Ramos (cell line): Measurements from ENCODE around the gene CFAP300.

Experiments
- in situ Hi-C: fragments of 300-500 bp; cut with MboI; formaldehyde crosslinking; loops from one replicate; pipeline ENCODE4 v1.14.3; 2022; ENCODE audit warnings: low sequenced_read_pairs; ENCODE audit not compliant: unreplicated experiment

CFAP300 gene

GRCh38 chr11:102119997-102120396 lies 72.8 kb downstream of the CFAP300 start:
- in situ Hi-C loops, result no loop called here

DNA sequence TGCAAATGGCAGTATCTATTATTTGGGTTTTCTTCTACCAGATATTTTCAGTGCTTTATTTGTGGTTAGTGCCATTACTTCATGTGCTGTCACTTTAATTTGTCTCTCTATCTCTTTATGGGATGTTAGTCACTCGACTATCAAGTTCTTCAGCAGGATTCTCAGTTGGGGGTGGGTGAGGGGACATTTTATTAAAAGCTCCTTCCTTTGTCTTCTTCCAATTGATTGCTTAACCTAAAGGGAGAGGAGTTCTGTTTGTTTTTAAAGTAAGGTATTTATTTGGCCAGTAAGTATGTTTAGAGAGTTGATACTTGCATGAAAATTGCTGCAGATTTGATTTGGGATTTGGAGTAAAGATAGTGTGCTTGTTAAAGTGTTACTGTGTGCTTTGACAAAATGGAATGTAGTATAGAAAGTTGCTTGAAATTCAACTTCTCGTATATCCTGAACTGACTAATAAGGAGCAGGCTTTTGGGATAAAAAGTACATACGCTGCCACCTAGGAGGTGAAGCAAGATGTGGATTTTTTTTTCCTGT lies 73.3 kb downstream of the CFAP300 start:
- in situ Hi-C loops, result no loop called here

DNA sequence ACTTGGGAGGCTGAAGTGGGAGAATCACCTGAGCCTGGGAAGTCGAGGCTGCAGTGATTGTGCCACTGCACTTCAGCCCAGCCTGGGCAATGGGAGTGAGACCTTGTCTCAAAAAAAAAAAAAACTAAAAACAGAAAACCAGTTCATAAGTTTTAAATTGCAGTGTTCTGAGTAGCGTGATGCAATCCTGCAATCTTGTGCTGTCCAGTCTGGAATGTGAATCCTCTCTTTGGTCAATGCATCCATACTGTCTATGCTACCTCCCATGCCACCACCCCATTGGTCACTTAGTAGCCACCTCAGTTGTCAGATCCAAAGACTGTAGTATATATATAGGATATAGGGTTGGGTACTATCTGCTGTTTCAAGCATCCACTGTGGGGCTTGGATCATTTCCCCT lies 74.1 kb downstream of the CFAP300 start:
- in situ Hi-C loops, result no loop called here
